SK-N-SH treated with all-trans-retinoic acid at 6 μM for 48 hours (cell line): ENCODE measurements around the gene TMEM178B.

Experiments used
- ATAC-seq: fragments of 200-7000 bp; cut with Tn5 transposase; 3 replicates; pipeline ENCODE4 v1.9.1; 2020; ENCODE audit warnings: mild to moderate bottlenecking, moderate library complexity
- ARNTL ChIP-seq: fragments of 450-650 bp; formaldehyde crosslinking; IDR thresholded peaks from 2 replicates; pipeline ENCODE4 v1.5.0; 2020; ENCODE audit warnings: low read depth, mild to moderate bottlenecking, moderate library complexity, borderline replicate concordance
- BACH2 ChIP-seq: fragments of 250-450 bp; sonication (Bioruptor Pico); IDR thresholded peaks from 2 replicates; pipeline ENCODE4 v1.9.0; 2021; ENCODE audit warnings: mild to moderate bottlenecking, borderline replicate concordance
- CREB5 ChIP-seq: fragments of 250-450 bp; sonication (Bioruptor Pico); IDR thresholded peaks from 2 replicates; pipeline ENCODE4 v1.5.1; 2020; ENCODE audit warnings: low read depth, mild to moderate bottlenecking, moderate library complexity
- CSDC2 ChIP-seq: fragments of 250-450 bp; sonication (Bioruptor Pico); IDR thresholded peaks from 2 replicates; pipeline ENCODE4 v1.5.0; 2020; ENCODE audit warnings: mild to moderate bottlenecking, moderate library complexity
- ESRRG ChIP-seq: fragments of 250-450 bp; sonication (Bioruptor Pico); IDR thresholded peaks from 2 replicates; pipeline ENCODE4 v1.6.1; 2021; ENCODE audit warnings: mild to moderate bottlenecking
- GLIS3 ChIP-seq: fragments of 250-450 bp; sonication (Bioruptor Pico); IDR thresholded peaks from 2 replicates; pipeline ENCODE4 v1.5.0; 2020; ENCODE audit warnings: mild to moderate bottlenecking, moderate library complexity
- ISL1 ChIP-seq: fragments of 250-450 bp; sonication (Bioruptor Pico); IDR thresholded peaks from 2 replicates; pipeline ENCODE4 v2.1.2; 2022; ENCODE audit warnings: mild to moderate bottlenecking, moderate library complexity
- OSR1 ChIP-seq: fragments of 250-450 bp; sonication (Bioruptor Pico); IDR thresholded peaks from 2 replicates; pipeline ENCODE4 v1.8.0; 2022; ENCODE audit warnings: moderate library complexity, mild to moderate bottlenecking, inconsistent platforms
- PATZ1 ChIP-seq: fragments of 250-450 bp; sonication (Bioruptor Pico); IDR thresholded peaks from 2 replicates; pipeline ENCODE4 v1.8.0; 2020; ENCODE audit warnings: mild to moderate bottlenecking, moderate library complexity, borderline replicate concordance
- POU6F1 ChIP-seq: fragments of 250-450 bp; sonication (Bioruptor Pico); IDR thresholded peaks from 2 replicates; pipeline ENCODE4 v1.8.0; 2021; ENCODE audit warnings: low read depth, mild to moderate bottlenecking, moderate library complexity, borderline replicate concordance
- PPARA ChIP-seq: fragments of 250-450 bp; sonication (Bioruptor Pico); IDR thresholded peaks from 2 replicates; pipeline ENCODE4 v1.5.0; 2020; ENCODE audit warnings: mild to moderate bottlenecking, borderline replicate concordance
- RARB ChIP-seq: fragments of 250-450 bp; sonication (Bioruptor Pico); IDR thresholded peaks from 2 replicates; pipeline ENCODE4 v1.8.0; 2021; ENCODE audit warnings: mild to moderate bottlenecking, moderate library complexity
- SNAI2 ChIP-seq: fragments of 250-450 bp; sonication (Bioruptor Pico); IDR thresholded peaks from 2 replicates; pipeline ENCODE4 v1.5.0; 2020; ENCODE audit warnings: mild to moderate bottlenecking, moderate library complexity
- TCF4 ChIP-seq: fragments of 250-450 bp; sonication (Bioruptor Pico); IDR thresholded peaks from 2 replicates; pipeline ENCODE4 v1.8.0; 2021; ENCODE audit warnings: mild to moderate bottlenecking, moderate library complexity, borderline replicate concordance
- TOX ChIP-seq: fragments of 250-450 bp; sonication (Bioruptor Pico); IDR thresholded peaks from 2 replicates; pipeline ENCODE4 v1.8.0; 2021; ENCODE audit warnings: mild to moderate bottlenecking, moderate library complexity, borderline replicate concordance
- TSHZ2 ChIP-seq: fragments of 250-450 bp; sonication (Bioruptor Pico); IDR thresholded peaks from 2 replicates; pipeline ENCODE4 v1.5.0; 2020; ENCODE audit warnings: mild to moderate bottlenecking, moderate library complexity
- ZC3H10 ChIP-seq: fragments of 250-450 bp; sonication (Bioruptor Pico); IDR thresholded peaks from 2 replicates; pipeline ENCODE4 v1.5.1; 2021; ENCODE audit warnings: mild to moderate bottlenecking, moderate library complexity
- ZFP3 ChIP-seq: fragments of 250-450 bp; sonication (Bioruptor Pico); IDR thresholded peaks from 2 replicates; pipeline ENCODE4 v1.5.0; 2020; ENCODE audit warnings: mild to moderate bottlenecking, moderate library complexity
- ZFP30 ChIP-seq: fragments of 450-650 bp; formaldehyde crosslinking; IDR thresholded peaks from 2 replicates; pipeline ENCODE4 v1.5.0; 2022; ENCODE audit warnings: mild to moderate bottlenecking, moderate library complexity
- ZNF565 ChIP-seq: fragments of 450-650 bp; formaldehyde crosslinking; conservative IDR thresholded peaks from 2 replicates; pipeline ENCODE4 v1.5.0; 2020; ENCODE audit warnings: low read depth, mild to moderate bottlenecking, moderate library complexity
- ZNF70 ChIP-seq: fragments of 450-650 bp; formaldehyde crosslinking; IDR thresholded peaks from 2 replicates; pipeline ENCODE4 v1.5.0; 2020; ENCODE audit warnings: mild to moderate bottlenecking, moderate library complexity

Gene TMEM178B

DNA sequence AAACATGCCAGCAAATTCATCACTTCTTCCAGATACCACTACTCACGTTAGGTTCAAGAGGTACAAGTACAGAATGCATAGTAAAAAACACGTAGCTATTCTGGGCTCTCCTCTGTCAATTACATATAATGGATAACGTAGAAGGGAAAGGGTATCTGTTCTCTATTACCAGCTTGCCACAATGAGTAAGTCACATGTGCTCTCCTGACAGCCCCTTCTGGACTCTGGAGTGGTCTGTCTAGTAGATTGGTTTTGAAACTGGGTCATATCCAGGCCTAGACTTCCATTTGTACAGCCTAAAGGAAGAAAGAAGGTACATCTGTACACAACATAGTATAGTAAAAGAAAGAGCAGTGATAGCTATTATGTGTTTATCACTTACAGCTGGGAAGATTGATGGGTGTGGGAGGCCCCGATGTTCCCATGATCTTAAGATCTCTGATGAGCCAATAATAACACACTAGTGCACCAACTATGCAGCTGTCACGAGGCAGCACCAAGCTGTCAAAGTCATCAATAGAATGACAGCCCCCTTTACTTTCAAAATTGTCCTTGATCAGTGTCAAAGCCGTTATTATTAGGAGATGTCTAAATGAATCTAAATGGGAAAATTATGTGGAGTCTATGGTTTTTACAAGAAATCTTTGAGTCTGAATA is 315.4 kb downstream of the TMEM178B start:
- ATAC-seq = no peak

DNA sequence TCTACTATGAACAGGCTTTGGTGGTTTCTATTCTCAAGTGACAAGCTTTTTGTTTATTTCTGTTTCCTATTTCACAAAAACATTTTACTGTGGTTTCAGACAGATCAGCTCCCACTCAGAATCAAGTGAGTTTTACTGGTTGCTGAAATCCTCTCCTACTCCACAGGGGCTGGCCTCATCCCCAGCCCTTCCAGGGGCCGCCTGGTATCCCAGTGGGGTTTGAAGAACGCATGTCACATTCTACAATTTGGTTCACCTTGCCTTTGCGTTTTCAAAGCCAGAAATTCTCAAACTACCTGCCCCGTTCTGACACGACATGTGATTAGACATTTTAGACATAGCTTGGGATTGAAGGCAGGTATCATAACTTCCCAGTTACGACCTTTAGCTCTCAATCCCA is 316.5 kb downstream of the TMEM178B start:
- ATAC-seq = no peak
- TF ChIP-seq TOX (no peak), ZC3H10 (CRISPR knock-in tag) (no peak), CSDC2 (CRISPR knock-in tag) (no peak), GLIS3 (CRISPR knock-in tag) (no peak), ZFP30 (no peak)

More for the DNA sequence above, 315.4 kb downstream of the TMEM178B start:
- TF ChIP-seq PATZ1 = no peak
- TF ChIP-seq TOX = no peak
- TF ChIP-seq ZC3H10 (CRISPR knock-in tag) = no peak

- no peak for ATAC-seq
- TF ChIP-seq PATZ1 = no peak
- TF ChIP-seq ZNF565 = no peak
- no peak for TF ChIP-seq BACH2 (CRISPR knock-in tag)
- no peak for TF ChIP-seq ZFP30
- TF ChIP-seq ESRRG (CRISPR knock-in tag) = no peak
- TF ChIP-seq ARNTL (CRISPR knock-in tag) = no peak
- TF ChIP-seq CREB5 (CRISPR knock-in tag) = no peak
- no peak for TF ChIP-seq TSHZ2 (CRISPR knock-in tag)
- no peak for TF ChIP-seq POU6F1 (CRISPR knock-in tag)
- TF ChIP-seq TOX = no peak
Observed at GRCh38 chr7:141393056-141393455, 319.2 kb downstream of the TMEM178B start.

GRCh38 chr7:141397236-141398163 is 323.6 kb downstream of the TMEM178B start:
- no peak for ATAC-seq
- TF ChIP-seq ZFP3 (no peak), ESRRG (CRISPR knock-in tag) (no peak), SNAI2 (no peak), BACH2 (CRISPR knock-in tag) (no peak), CREB5 (CRISPR knock-in tag) (no peak), ISL1 (CRISPR knock-in tag) (no peak), RARB (CRISPR knock-in tag) (no peak), TCF4 (CRISPR knock-in tag) (no peak), OSR1 (CRISPR knock-in tag) (no peak), POU6F1 (CRISPR knock-in tag) (no peak), ZFP30 (no peak), PPARA (CRISPR knock-in tag) (no peak), ZNF70 (CRISPR knock-in tag) (no peak)
